HG02943 (cell line): Measurements from ENCODE around the gene HAGHL.
"Not testable (repeated sequence)": the region's sequence is repeated elsewhere in the genome, so short reads cannot be mapped to it uniquely, and the experiment has no call there.

Experiments used
- ATAC-seq: cut with Tn5 transposase; IDR thresholded peaks from one replicate; pipeline ENCODE4 v1.9.1; 2021; ENCODE audit warnings: mild to moderate bottlenecking, low read depth, moderate library complexity; ENCODE audit not compliant: unreplicated experiment

The HAGHL gene

DNA sequence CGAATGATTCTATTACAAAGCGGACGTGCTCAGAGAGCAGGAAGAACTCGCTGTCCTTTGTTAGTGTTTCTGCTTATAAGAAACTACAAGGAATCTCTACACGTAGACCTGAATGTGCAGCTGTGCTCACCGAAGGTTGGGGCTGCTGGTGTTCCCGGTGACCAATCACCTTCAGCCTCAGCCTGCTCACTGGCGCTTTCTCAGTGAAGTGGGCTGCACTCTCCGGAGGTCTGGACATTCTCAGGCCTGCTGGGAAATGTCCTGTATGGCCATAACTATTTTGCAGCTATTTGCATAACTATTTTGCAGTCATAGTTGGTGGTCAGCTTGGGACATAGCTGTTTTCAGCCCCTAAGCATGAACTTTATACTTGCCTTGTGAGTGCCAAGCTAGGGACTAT lies 23.6 kb downstream of the HAGHL start:
- no peak for ATAC-seq

DNA sequence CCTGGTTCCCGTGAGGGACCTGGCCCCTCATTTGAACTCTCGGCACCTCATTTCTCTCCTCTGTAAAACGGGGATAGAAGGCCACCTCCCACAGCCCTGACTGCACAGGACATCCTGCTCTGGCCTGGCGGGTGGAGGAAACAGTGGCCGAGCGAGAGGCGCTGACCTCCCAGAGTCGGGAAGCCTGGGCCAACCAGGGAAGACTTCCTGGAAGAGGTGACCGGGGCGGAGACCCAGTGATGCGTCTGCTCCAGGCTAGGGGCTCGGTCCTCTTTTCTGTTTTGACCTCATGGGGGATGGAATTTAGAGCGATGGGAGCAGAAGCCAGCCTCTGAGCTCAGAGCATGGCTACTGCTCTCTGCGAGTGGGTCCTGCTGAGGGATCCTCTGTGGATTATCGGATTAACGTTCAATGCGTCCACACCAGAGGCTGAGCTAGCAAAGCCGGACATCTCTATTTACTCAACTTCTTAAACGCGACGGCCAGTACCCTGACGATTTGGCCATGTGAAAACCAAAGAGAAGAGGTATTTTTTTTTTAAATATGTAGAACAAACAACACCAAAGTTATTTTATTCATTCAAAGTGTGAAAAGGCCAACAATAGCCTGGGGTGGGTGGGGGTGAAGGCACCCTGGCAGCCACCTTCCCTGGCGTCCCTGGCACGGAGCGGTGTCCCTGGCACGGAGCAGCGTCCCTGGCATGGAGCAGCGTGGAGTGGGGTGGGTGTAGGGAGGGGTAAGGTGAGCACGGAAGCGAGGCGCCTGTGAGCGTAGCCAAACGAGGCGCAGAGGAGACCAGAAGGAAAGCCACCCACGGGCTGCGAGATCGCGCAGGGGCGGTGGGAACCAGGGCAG lies 24.5 kb downstream of the HAGHL start:
- ATAC-seq = no peak

DNA sequence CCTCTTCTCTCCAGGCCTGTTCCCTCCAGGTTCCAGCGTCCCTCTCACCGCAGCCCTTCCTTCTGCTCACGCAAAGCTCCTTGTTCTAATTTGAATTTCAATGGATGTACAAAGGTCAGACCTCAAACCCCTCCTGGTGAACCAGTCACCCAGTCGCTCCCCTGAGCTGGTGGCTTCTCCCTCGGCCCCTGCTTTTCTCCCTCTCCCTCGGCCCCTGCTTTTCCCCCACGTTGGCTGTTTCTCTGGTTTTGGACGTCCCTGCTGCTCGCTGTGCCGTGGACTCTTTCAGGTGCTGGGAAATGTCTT lies 25.1 kb downstream of the HAGHL start:
- no peak for ATAC-seq

DNA sequence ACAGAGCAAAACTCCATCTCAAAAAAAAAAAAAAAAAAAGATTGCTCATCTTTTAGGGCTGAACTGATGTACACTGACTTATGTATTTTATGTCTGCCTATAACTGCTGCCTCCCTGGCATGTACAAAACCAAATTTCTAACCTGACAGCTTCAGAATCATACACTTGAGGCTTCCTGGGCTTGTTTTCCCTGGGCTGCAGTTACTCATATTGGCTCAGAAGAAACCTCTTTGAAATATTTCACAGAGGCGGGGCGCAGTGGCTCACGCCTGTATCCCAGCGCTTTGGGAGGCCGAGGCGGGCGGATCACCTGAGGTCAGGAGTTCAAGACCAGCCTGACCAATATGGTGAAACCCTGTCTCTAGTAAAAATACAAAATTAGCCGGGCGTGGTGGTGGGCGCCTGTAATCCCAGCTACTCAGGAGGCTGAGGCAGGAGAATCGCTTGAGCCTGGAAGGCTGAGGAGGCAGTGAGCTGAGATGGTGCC lies 27.3 kb downstream of the HAGHL start:
- ATAC-seq = not testable (repeated sequence)

DNA sequence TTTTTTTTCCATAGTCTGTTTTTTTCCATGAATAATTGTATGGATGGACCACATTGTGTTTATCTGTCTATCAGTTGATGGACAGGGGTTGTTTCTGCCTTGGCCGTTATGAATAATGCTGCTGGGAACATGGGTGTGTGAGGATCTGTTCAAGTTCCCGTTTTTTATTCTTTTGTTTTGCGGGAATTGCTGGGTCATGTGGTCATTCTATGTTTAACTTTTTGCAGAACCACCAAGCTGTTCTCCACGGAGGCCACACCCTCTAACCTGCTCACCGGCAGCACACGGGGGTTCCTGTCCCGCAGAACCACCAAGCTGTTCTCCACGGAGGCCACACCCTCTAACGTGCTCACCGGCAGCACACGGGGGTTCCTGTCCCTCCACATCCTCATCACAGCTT lies 27.8 kb downstream of the HAGHL start:
- ATAC-seq = no peak

DNA sequence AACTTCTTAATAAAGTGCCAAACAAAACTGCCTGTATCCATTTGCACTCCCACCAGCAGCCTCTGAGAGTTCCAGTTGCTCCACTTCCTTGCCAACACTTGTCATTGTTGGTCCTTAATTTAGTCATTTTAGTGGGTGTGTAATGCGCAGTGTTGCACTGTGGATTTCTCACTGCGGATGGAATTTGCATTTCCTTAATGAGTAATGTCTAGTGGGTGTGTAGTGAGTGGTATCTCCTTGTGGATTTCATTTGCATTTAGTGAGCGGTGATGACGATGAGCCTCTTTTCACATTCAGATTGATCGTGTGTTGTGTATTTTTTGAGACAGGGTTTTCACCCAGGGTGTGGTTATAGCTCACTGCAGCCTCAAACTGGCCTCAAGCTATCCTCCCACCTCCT lies 29.5 kb downstream of the HAGHL start:
- ATAC-seq = no peak

DNA sequence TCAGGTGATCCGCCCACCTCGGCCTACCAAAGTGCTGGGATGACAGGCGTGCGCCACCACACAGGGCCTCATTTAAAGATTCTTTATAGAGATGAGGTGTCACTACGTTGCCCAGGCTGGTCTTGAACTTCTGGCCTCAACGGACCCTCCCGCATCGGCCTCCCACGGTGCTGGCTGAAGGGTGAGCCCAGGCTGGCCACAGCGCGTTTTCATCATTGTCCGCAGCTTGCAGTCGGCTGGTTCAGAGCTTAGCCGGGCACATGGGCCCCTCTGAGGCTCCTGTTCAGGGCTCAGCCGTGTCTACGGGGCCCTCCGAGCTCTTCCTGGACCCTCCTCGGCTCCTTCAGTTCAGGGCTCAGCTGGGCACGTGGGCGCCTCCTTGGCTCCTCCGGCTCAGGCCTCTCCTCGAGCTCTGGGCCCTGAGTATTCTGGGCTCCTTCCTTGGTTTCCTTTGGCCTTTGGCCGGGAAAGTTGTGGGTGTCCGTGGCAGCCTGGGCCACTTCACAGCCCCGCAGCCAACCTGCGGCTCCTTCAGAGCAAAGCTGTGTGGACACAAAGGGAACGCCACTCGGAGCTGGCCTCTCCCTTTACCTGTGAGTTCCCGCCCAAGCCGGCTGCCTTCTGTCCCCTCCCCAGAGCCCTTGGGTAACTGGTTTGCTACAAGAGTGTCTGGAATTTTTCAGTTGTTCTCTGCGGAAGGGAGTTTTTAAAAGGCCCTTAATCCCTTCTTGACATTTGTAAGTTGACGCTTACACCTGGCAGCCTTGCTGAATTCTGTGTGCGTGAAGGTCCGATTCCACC lies 32.4 kb downstream of the HAGHL start:
- ATAC-seq = no peak

DNA sequence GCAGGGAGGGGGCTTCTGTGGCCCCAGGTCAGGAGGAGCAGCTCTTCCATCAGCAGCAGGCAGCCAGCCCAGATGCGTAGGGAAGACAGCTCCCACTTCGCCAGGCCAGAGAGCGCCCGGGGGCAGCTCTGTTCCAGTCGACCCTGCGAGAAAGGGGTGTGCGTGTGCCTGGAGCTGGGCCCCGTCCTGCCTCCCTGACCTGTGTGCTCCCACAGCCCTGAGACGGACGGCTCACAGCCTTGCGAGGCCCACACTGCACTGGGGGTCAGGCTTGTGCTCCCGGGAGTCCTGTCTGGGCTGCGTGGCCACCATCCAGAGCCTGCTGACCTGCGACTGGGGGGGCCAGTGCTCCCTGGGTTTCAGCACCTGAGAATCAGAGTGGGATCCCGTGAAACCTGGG lies 33.2 kb downstream of the HAGHL start:
- ATAC-seq = no peak

DNA sequence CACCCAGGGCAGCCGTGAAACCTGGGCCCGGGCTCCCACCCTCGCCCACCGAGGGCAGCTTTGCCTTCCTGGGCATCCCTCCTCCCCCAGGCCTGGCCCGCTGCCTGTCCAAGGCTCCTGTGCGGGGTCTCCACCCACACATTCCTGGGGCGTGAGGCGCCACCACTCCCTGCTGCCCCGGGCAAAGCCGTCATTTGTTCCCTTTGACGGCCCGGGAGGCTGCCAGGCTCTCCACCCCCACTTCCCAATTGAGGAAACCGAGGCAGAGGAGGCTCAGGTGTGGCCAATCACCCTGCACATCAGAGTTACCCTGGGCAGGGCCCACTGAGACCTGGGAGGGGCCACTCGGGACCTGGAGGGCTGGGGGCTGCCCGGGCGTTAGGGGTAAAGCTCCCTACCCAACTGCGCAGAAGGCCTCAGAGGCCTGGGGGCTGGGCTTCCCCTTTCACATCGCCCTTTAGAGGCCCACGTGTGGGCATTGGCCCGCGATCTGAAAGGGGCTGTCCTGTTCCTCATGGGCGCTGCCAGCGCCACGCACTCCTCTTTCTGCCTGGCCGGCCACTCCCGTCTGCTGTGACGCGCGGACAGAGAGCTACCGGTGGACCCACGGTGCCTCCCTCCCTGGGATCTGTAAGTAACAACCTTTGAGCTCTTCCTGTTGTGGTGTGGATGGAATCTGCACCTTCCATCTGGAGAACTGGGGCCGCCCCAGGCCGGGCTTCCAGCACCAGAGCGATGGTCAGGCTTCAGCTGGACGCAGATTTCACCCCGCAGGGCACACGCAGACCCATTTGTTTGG lies 33.8 kb downstream of the HAGHL start, which contains the start of gene MSLN:
MSLN (plus strand) TSS at position 190 of the 799 bp plus-strand sequence. CDS start 1,947 bp downstream, outside the sequence.
- ATAC-seq = no peak

DNA sequence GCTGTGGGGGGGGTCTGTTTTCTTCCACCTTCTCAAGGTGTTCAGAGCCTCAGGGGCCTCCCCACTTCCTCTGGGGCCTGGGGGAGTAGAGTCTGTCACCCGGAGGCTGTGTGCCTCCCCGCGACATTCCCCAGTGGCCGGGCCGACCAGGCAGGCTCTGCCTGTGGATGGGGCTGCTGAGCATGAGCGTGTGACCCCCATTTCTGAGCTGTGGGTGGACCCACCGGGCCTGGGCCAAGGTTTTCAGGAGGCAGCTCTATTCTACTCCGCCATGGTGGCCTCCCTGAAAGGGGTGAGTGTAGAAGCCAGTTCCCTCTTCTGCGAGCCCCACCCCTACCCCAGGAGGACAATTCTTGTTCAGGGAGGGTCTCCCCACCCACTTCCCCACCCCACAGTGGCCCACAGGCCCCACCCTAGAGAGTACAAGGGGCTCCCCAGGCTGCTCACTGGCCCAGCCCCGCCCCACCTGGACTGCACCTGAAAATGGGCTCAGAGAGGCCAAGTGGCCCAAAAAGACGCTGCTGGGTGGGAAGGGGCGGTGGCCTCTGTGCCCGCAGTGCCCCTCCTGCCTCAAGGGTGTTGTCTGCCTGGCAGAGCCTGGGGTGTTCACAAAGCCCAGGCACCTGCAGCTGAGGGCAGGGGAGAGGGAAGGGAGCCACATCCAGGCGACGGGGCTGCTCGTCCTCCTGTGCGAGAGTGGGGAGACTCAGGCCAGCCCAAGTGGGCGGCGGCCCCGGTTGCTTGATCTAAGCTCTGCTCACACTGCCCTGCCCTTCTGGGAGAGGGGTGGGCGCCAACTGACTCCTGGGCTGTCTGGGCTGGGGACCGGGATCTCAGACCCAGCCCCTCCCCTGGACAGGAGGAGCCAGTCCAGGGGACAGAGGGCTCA lies 35.0 kb downstream of the HAGHL start:
- ATAC-seq = no peak

DNA sequence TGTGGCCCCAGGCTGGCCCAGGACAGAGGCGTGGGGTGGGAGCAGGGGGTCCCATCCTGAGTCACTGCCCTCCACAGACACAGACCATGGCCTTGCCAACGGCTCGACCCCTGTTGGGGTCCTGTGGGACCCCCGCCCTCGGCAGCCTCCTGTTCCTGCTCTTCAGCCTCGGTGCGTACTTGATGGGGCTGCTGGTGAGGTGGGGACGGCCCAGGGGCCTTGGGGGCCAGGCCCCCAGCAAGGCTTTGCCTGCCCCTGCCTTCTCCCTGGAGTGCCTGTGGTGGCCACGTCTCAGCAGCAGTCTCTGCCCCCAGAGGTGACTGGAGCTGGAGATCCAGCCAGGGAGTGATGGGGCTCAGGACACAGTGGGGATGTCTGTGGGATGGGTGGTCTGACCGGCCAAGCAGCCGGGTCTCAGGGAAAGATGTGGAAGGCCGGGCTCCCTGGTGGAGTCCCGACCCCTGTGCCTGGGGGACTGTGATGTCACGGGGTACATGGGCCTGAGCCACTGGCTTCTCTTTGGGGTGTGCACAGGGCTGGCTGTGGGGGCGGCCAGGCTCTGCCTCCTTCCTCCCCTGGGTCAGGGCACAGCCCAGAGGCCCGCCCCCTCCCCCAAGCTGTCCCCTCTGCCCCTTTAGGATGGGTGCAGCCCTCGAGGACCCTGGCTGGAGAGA lies 35.8 kb downstream of the HAGHL start:
- ATAC-seq = no peak

DNA sequence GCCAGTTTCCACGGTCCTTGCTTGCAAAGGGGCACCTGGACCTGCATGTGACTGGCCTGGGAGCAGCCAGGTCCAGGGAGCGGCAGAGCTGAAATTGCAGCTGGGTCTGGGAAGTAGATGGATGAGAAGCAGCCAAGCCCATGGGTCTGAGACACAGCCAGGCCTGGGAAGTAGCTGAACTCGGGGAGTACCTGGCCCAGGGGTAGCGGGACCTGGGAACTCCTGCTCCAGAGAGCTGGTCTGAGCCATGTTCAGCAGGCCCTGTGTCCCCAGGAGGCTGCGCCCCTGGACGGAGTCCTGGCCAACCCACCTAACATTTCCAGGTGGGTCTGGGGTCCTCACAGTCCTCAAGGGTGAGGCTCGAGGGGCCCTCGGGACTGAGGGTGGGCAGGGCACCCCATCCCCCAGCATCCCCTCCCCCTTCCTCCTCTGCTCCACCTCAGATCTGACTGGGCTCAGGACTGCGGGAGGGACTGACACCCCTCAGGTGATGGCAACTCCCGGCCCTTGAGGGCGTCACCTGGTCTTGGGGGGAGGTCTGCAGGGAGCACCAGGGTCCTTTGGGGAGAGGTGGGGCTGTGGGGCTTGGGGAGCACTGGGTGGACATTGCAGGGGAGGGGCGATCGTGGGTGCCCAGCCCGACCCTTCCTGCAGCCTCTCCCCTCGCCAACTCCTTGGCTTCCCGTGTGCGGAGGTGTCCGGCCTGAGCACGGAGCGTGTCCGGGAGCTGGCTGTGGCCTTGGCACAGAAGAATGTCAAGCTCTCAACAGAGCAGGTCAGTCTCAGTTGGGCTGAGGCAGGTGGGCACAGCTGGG lies 36.7 kb downstream of the HAGHL start:
- ATAC-seq = no peak

DNA sequence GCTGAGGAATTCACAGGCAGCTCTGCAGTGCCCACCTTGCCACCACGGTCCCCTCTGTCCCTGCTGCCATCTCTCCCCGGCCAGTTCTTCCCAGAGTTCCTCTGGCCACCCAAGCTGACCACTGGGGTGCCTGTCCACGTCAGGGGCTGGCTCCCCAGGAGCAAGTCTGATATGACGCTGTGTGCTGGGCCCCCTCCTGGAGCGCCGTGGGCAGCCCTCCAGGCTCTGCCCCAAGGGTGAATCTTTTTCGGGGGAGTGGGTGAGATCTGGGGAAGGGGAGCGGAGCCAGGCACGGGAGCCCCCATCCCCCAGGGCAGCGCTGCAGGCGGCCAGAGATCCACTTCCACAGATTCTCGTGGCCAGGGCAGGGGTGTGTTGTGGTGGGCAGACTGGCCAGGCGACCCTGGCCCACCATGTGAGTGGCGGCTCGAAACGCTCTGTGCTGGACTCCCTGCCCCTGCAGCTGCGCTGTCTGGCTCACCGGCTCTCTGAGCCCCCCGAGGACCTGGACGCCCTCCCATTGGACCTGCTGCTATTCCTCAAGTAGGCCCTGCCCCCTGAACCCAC lies 37.4 kb downstream of the HAGHL start:
- ATAC-seq = no peak

DNA sequence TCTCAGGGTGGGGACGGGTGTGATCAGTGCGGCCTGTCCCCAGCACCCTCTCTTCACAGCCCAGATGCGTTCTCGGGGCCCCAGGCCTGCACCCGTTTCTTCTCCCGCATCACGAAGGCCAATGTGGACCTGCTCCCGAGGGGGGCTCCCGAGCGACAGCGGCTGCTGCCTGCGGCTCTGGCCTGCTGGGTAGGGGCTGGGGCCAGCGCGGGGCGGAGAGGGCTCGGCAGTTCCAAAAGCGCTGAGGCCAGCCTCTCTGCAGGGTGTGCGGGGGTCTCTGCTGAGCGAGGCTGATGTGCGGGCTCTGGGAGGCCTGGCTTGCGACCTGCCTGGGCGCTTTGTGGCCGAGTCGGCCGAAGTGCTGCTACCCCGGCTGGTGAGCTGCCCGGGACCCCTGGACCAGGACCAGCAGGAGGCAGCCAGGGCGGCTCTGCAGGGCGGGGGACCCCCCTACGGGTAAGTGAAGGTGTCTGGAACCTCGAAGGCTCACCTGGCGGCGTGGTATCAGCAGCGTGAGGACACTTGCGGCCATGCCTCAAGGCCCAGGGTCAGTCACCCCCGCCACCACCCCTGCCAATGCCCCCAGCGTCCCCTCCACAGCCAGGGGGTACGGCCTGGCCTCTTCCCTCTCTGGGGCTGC lies 38.1 kb downstream of the HAGHL start:
- no peak for ATAC-seq

DNA sequence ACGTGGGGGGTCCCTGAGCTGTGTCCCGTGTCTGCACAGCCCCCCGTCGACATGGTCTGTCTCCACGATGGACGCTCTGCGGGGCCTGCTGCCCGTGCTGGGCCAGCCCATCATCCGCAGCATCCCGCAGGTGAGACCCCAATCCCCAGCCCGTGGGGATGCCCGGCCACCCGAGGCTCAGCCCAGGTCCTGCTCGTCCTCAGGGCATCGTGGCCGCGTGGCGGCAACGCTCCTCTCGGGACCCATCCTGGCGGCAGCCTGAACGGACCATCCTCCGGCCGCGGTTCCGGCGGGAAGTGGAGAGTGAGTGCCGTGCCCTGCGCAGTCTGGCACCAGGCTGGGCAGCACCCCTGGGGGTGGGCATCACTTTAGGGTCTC lies 38.6 kb downstream of the HAGHL start:
- no peak for ATAC-seq

DNA sequence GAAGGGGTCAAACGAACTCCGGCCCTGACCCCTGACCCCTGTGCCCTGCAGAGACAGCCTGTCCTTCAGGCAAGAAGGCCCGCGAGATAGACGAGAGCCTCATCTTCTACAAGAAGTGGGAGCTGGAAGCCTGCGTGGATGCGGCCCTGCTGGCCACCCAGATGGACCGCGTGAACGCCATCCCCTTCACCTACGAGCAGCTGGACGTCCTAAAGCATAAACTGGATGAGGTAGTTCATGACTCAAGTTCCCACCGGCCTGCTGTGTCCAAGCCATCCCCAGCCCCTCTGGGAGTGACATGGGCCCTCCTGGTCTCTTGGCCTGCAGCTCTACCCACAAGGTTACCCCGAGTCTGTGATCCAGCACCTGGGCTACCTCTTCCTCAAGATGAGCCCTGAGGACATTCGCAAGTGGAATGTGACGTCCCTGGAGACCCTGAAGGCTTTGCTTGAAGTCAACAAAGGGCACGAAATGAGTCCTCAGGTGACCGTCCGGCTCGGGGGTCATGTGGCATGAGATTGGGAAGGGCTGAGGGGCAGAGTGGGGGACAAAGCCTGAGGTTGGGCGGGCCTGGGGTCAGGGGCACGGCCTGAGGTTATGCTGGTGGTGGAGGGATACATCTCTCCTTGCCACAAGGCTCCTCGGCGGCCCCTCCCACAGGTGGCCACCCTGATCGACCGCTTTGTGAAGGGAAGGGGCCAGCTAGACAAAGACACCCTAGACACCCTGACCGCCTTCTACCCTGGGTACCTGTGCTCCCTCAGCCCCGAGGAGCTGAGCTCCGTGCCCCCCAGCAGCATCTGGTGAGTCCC lies 39.3 kb downstream of the HAGHL start:
- no peak for ATAC-seq
